A549 (cell line): ENCODE data around the gene UBA7. TPM values are rescaled to one million over a fixed set of nuclear protein-coding genes. Genes with fewer than 3 reads are reported as not detected.
A peak's percentile ranks its signal among the peaks of the same experiment; 100 is the strongest.

ENCODE experiments used
- ATAC-seq, 2 experiments: fragments of 200-7000 bp in 1 of 2; fragments of >200 bp in 1 of 2; cut with Nextera tagmentation in 1 of 2; cut with Tn5 transposase in 1 of 2; 3 replicates each; pipeline versions ENCODE4 v1.8.0 to v1.9.1; 2018 to 2020; ENCODE audit warnings: mild to moderate bottlenecking in 1 of 2, moderate library complexity in 1 of 2
- CTCF ChIA-PET: fragments of 300-600 bp; sonication (Branson Sonifier 250); formaldehyde crosslinking; extraction: SDS; loops from one replicate; lab custom pipeline; 2021; ENCODE audit warnings: antibody characterized with exemption, inconsistent platforms; lab: Yijun Ruan, JAX
- POLR2A ChIA-PET: fragments of 350-600 bp; formaldehyde crosslinking; extraction: SDS; loops from one replicate; lab custom pipeline; 2021; ENCODE audit warnings: antibody characterized with exemption, inconsistent platforms; lab: Yijun Ruan, JAX
- DNase-seq, 2 experiments: peaks; one replicate each; pipeline versions ENCODE4 v3.0.0 to v3.0.0-alpha.2; 2011 to 2016; ENCODE audit warnings: low read depth in 1 of 2, low spot score in 1 of 2
- FAIRE-seq: peaks from 2 replicates; lab custom pipeline; 2011; peaks lifted over from hg19 to GRCh38; lab: Jason Lieb, UNC
- H3K27ac ChIP-seq, 2 experiments: fragments of >200 bp; sonication (Bioruptor Twin); formaldehyde crosslinking; 3 replicates each; pipeline ENCODE4 v1.5.1; 2016 to 2017
- H3K4me1 ChIP-seq: fragments of >200 bp; sonication (Bioruptor Twin); formaldehyde crosslinking; 3 replicates; pipeline ENCODE4 v1.6.1; 2016
- H3K4me2 ChIP-seq: fragments of >200 bp; sonication (Bioruptor Twin); formaldehyde crosslinking; 3 replicates; pipeline ENCODE4 v1.6.1; 2016
- H3K4me3 ChIP-seq: fragments of >200 bp; sonication (Bioruptor Twin); formaldehyde crosslinking; 3 replicates; pipeline ENCODE4 v1.5.1; 2016
- H3K9me3 ChIP-seq: fragments of >200 bp; sonication (Bioruptor Twin); formaldehyde crosslinking; 3 replicates; pipeline ENCODE4 v1.6.1; 2016
- CTCF ChIP-seq: fragments of >200 bp; sonication (Bioruptor Twin); formaldehyde crosslinking; IDR thresholded peaks from 3 replicates; pipeline ENCODE4 v1.5.1; 2016
- EHF ChIP-seq: fragments of 250-450 bp; sonication (Bioruptor Pico); IDR thresholded peaks from 2 replicates; pipeline ENCODE4 v1.5.0; 2020; ENCODE audit warnings: mild to moderate bottlenecking
- FOXS1 ChIP-seq: fragments of 250-450 bp; sonication (Bioruptor Pico); IDR thresholded peaks from 2 replicates; pipeline ENCODE4 v1.5.0; 2020; ENCODE audit warnings: mild to moderate bottlenecking, moderate library complexity
- GATA3 ChIP-seq: IDR thresholded peaks from 2 replicates; pipeline ENCODE4 v1.6.1; 2012; ENCODE audit warnings: borderline replicate concordance
- MYC ChIP-seq: IDR thresholded peaks from 2 replicates; pipeline ENCODE4 v1.6.1; 2012; ENCODE audit warnings: mild to moderate bottlenecking, inconsistent platforms, low read length, improper control_type of control experiment, borderline replicate concordance
- NR3C1 ChIP-seq: fragments of >200 bp; sonication (Bioruptor Twin); formaldehyde crosslinking; IDR thresholded peaks from 3 replicates; pipeline ENCODE4 v1.6.1; 2017
- RAD21 ChIP-seq, 2 experiments: fragments of >200 bp in 1 of 2; sonication (Bioruptor Twin) in 1 of 2; formaldehyde crosslinking in 1 of 2; IDR thresholded peaks in 1 of 2; conservative IDR thresholded peaks in 1 of 2; 2 replicates in 1 of 2; 3 replicates in 1 of 2; pipeline ENCODE4 v1.6.1; 2012 to 2018; ENCODE audit warnings: inconsistent platforms in 1 of 2
- RCOR1 ChIP-seq: fragments of 150-350 bp; IDR thresholded peaks from 2 replicates; pipeline ENCODE4 v1.6.1; 2014; ENCODE audit warnings: antibody characterized with exemption, low read length, low read depth
- REST ChIP-seq: fragments of 200-600 bp; sonication (generic); IDR thresholded peaks from 2 replicates; pipeline ENCODE4 v1.6.1; 2016; ENCODE audit warnings: antibody characterized with exemption, mild to moderate bottlenecking, moderate library complexity
- SMC3 ChIP-seq: fragments of >200 bp; sonication (Bioruptor Twin); formaldehyde crosslinking; IDR thresholded peaks from 3 replicates; pipeline ENCODE4 v1.6.1; 2018; ENCODE audit warnings: inconsistent platforms
- TP53 ChIP-seq: fragments of 250-450 bp; sonication (Bioruptor Pico); IDR thresholded peaks from 2 replicates; pipeline ENCODE4 v1.5.0; 2021; ENCODE audit warnings: mild to moderate bottlenecking, moderate library complexity
- ZNF302 ChIP-seq: fragments of 250-450 bp; sonication (Bioruptor Pico); IDR thresholded peaks from 2 replicates; pipeline ENCODE4 v1.9.0; 2021; ENCODE audit warnings: inconsistent platforms, mild to moderate bottlenecking, moderate library complexity
- WGBS: methylation state at CpG from one replicate; pipeline ENCODE4 v1.1.6; 2017; ENCODE audit errors: missing lambda C conversion rate; 5-methylcytosine and 5-hydroxymethylcytosine counted together
- polyA plus RNA-seq, 4 experiments: library from polyadenylated mRNA; depleted of rRNA in 3 of 4; stranded (reverse); fragments of >200 nt; fragmentation: RNase III in 1 of 4; extraction: RNeasy Plus Mini Kit Qiagen cat#74134 plus additional on column Dnase treatment in 1 of 4; gene quantifications; 2 replicates in 3 of 4; 3 replicates in 1 of 4; pipeline ENCODE4 v1.2.3, GENCODE V29; 2011 to 2017
- TF ChIP-seq, protein P1 (sequence below): fragments of 250-450 bp; sonication (Bioruptor Pico); IDR thresholded peaks from 2 replicates; pipeline ENCODE4 v1.5.0; 2021; ENCODE audit warnings: mild to moderate bottlenecking, moderate library complexity, borderline replicate concordance

Gene UBA7
- polyA plus RNA-seq, 2 of the 4 experiments (the other 2 are of a cell fraction): 0.22 to 0.54 TPM

DNA sequence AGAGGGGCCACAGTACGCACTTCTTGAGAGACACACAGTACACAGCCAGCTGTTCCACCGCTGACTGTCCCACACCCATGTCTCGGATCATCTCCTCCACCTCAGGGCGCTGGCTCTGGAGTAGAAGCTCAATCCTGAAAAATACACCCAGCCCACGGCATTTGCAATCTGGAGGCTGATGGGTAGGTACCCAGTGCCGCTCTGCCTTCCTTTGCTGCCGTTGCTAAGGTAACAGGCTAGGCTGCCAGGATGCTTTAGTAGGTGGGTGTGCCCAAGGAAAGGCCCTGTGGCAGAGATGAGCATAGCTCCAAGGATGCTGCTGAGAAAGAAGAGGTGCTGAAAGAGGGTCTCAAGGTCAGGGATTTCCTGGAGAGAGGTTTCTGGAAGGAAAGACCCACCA is 28.1 kb upstream of the UBA7 start:
- no peak overlapping the region for H3K4me2 ChIP-seq
- ChIA-PET CTCF (interaction anchor here (1.2 to 6.6 kb wide), 10 partner anchors 12 to 302 kb away, joined by 3 to 119 read pairs (median 22); partner anchors contain the start of genes CDHR4, INKA1, MST1R and TRAIP), POLR2A (no interaction called here)
- TF ChIP-seq FOXS1 (CRISPR knock-in tag) (no peak), MYC (no peak), GATA3 (no peak), RCOR1 (no peak), CTCF (no peak), NR3C1 (no peak)
- H3K9me3 ChIP-seq: no peaks in the 10 kb centered on the region
- no peak for DNase-seq
- FAIRE-seq: no peak
- H3K4me3 ChIP-seq: no peak overlapping the region
- H3K27ac ChIP-seq: no peak overlapping the region
- no peaks in the 10 kb centered on the region for H3K4me1 ChIP-seq
- WGBS: 90% methylated on average over 7 of the region's 7 CpGs
- ATAC-seq: no peak

- ChIA-PET CTCF (interaction anchor here (1.1 to 6.6 kb wide), 13 partner anchors 13 to 301 kb away, joined by 3 to 119 read pairs (median 20); partner anchors contain the start of genes CDHR4, INKA1, MST1R and TRAIP), POLR2A (no interaction called here)
- H3K9me3 ChIP-seq: no peaks in the 10 kb centered on the region
- ATAC-seq: peak; percentile 57 to 71; a peak in 5 of 6 replicates
- H3K27ac ChIP-seq: no peak overlapping the region
- peak in 1 of 2 experiments; percentile 31 for DNase-seq
- no peaks in the 10 kb centered on the region for H3K4me1 ChIP-seq
- TF ChIP-seq SMC3: peak; percentile 44; the same call in 2 of the 3 replicates
- TF ChIP-seq CTCF: peak; percentile 45
- TF ChIP-seq EHF (CRISPR knock-in tag): no peak
- peak; percentile 44 to 64; a peak in 4 of 5 replicates for TF ChIP-seq RAD21 (conservative IDR thresholded peaks at IDR 0.05 in 1 of 2, IDR thresholded peaks at IDR 0.05 in 1 of 2)
- no peak overlapping the region for H3K4me2 ChIP-seq
- no peak for FAIRE-seq
- H3K4me3 ChIP-seq: no peak overlapping the region
Measured at GRCh38 chr3:49841126-49841696, 27.5 kb upstream of the UBA7 start.

GRCh38 chr3:49840388-49840787 is 26.6 kb upstream of the UBA7 start:
- no peak for FAIRE-seq
- ChIA-PET POLR2A (no interaction called here), CTCF (interaction anchor here (0.5 to 6.6 kb wide), 14 partner anchors 12 to 300 kb away, joined by 3 to 119 read pairs (median 22); partner anchors contain the start of genes AMIGO3, CDHR4, INKA1 and MST1R)
- H3K4me3 ChIP-seq: no peak overlapping the region
- 67% methylated on average over 2 of the region's 2 CpGs for WGBS
- DNase-seq: no peak
- no peak overlapping the region for H3K4me2 ChIP-seq
- TF ChIP-seq ZNF302: no peak
- H3K4me1 ChIP-seq: no peaks in the 10 kb centered on the region
- H3K9me3 ChIP-seq: no peaks in the 10 kb centered on the region
- no peak for ATAC-seq
- no peak overlapping the region for H3K27ac ChIP-seq

- FAIRE-seq (no peak), DNase-seq (peak; percentile 40 to 72), ATAC-seq (peak; percentile 82 to 91; a peak in 5 of 6 replicates)
- no peak overlapping the region for H3K27ac ChIP-seq
- CTCF ChIA-PET: interaction anchor here (0.6 to 6.6 kb wide), 49 partner anchors 8 to 1008 kb away, joined by 3 to 119 read pairs (median 4); partner anchors contain the start of genes AMIGO3, CAMKV, CDHR4 and INKA1
- POLR2A ChIA-PET: interaction anchor here (0.6 kb wide), 1 partner anchor 166 kb away, joined by 3 read pairs; no protein-coding TSS in a partner anchor
- no peaks in the 10 kb centered on the region for H3K4me1 ChIP-seq
- WGBS: 43% methylated on average over 6 of the region's 6 CpGs
- H3K9me3 ChIP-seq: no peaks in the 10 kb centered on the region
- no peak overlapping the region for H3K4me3 ChIP-seq
- H3K4me2 ChIP-seq: no peak overlapping the region
- TF ChIP-seq CTCF: peak; percentile 76
- TF ChIP-seq, protein P1, sequence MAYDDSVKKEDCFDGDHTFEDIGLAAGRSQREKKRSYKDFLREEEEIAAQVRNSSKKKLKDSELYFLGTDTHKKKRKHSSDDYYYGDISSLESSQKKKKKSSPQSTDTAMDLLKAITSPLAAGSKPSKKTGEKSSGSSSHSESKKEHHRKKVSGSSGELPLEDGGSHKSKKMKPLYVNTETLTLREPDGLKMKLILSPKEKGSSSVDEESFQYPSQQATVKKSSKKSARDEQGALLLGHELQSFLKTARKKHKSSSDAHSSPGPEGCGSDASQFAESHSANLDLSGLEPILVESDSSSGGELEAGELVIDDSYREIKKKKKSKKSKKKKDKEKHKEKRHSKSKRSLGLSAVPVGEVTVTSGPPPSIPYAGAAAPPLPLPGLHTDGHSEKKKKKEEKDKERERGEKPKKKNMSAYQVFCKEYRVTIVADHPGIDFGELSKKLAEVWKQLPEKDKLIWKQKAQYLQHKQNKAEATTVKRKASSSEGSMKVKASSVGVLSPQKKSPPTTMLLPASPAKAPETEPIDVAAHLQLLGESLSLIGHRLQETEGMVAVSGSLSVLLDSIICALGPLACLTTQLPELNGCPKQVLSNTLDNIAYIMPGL: no peak
- no peak for TF ChIP-seq TP53 (CRISPR knock-in tag)
- TF ChIP-seq SMC3: peak; percentile 79
- no peak for TF ChIP-seq REST
Measured at GRCh38 chr3:49839193-49839809, 25.5 kb upstream of the UBA7 start.
